ENCODE measurements around the gene LDB1. TPM values are rescaled to one million over a fixed set of nuclear protein-coding genes. Genes with fewer than 3 reads are reported as not detected.

Gene LDB1
- total RNA-seq, 1 donor from 2014 or later: 86.4 TPM

DNA sequence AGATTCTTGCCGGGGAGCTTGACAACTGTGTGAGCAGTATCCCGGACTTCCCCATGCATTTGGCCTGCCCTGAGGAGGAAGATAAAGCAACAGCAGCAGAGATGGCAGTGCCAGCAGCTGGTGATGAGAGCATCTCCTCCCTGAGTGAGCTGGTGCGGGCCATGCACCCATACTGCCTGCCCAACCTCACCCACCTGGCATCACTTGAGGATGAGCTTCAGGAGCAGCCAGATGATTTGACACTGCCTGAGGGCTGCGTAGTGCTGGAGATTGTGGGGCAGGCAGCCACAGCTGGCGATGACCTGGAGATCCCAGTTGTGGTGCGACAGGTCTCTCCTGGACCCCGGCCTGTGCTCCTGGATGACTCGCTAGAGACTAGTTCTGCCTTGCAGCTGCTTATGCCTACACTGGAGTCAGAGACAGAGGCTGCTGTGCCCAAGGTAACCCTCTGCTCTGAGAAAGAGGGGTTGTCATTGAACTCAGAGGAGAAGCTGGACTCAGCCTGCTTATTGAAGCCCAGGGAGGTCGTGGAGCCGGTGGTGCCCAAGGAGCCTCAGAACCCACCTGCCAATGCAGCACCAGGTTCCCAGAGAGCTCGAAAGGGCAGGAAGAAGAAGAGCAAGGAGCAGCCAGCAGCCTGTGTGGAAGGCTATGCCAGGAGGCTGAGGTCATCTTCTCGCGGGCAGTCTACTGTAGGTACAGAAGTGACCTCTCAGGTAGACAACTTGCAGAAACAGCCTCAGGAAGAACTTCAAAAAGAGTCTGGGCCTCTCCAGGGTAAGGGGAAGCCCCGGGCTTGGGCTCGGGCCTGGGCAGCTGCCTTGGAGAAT is 19.3 kb upstream of the LDB1 start:
- intact Hi-C loops (cut with micrococcal nuclease): loop anchor here (10.0 kb wide), 2 partner anchors 1225 to 1255 kb away; partner anchors contain the start of genes ATP5MK, PDCD11 and TAF5

GRCh38 chr10:102135956-102136526 is 15.9 kb upstream of the LDB1 start:
- intact Hi-C loops (cut with micrococcal nuclease): loop anchor here (10.0 kb wide), 2 partner anchors 1229 to 1259 kb away; partner anchors contain the start of genes ATP5MK, PDCD11 and TAF5

- intact Hi-C loops (cut with micrococcal nuclease): loop anchor here (5.0 to 10.0 kb wide), 3 partner anchors 783 to 1260 kb away; partner anchors contain the start of genes ATP5MK, CNNM2, PDCD11 and TAF5
Observed at GRCh38 chr10:102134416-102134815, 14.2 kb upstream of the LDB1 start.

DNA sequence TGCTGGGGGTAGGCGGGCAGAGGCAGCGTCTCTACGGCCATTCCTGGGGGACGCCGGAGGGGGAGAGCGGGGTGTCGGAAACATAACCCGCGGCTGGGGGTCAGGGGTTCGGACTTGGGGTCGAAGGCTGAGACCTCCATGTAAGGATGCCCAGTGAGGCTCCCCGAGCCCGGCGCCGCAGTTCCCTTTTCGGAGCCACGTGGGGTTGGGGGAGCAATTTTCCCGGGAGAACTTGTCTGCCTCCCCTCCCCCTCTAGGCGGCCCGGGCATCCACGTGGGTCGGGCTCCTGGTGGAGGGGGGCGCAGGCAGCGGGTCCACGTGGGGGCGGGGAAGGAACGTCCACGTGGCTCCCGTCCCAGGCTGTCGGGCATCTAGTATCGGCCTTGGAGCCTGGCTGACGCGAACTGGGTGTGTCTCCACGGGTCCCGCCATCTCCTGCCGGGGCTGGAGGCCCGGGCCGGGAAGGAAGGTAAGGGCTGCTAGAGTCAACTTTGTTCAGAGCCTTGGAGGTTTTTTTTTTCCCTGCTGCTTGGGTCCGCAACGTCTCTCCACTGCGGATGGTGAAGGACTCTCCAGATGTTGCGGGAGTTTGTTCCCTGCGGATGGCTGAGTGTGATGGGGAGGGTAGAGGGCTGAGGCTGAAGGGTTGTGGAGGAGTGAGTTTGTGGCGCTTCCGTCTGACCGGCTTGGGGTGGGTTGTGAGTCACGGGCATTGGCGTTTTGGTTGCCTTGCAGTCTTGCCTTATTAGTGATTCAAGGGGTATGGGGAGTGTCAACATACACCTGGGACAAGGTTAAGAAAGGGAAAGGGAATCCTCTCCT is 13.4 kb upstream of the LDB1 start:
- intact Hi-C loops (cut with micrococcal nuclease): loop anchor here (2.0 to 10.0 kb wide), 5 partner anchors 261 to 1261 kb away; partner anchors contain the start of genes ATP5MK, BORCS7, CNNM2 and NFKB2

DNA sequence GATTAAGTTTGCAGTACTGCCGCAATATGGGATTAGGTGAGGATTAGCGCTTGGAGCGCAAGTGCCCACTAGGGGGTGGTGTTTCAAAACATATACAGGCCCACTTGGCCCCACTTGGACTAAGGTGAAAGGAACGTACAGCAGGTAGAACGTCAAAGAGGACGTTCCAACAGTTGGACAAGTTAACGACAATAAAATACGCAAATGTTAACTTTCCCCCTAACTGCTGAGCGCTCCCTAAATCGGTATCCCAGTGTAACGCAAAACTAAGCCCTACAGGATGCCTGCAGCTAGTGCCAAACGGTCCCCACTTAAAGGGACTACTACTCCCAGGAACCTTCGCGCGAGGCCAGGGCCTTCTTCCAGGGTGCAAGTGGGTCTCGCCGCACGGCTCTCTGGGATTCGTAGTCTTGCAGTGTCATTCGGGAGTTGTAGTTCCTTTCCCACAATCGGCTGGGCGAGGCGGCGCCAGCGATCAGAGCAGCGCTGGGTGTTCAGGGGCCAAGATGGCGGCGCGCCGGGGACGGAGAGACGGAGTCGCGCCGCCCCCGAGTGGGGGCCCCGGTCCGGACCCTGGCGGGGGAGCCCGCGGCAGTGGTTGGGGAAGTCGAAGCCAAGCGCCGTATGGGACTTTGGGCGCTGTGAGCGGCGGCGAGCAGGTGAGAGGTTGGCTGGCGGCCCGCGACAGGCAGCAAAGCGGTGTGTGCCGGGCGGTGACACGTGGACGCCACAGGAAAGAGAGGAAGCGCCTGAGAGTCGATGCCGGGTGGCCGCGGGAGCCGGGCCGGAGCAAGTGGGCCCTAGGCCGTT is 12.6 kb upstream of the LDB1 start, which contains the start of gene PPRC1:
PPRC1 (plus strand) TSS at position 478 of the 810 bp plus-strand sequence; CDS start at position 507, 29 bp downstream.
- intact Hi-C loops (cut with micrococcal nuclease): loop anchor here (1.0 to 10.0 kb wide), 18 partner anchors 13 to 1262 kb away; partner anchors contain the start of genes ACTR1A, ARMH3, ATP5MK and BORCS7

- intact Hi-C loops (cut with micrococcal nuclease): loop anchor here (1.0 to 10.0 kb wide), 18 partner anchors 13 to 1263 kb away; partner anchors contain the start of genes ACTR1A, ARMH3, ATP5MK and BORCS7
Observed at GRCh38 chr10:102132193-102132562, 12.0 kb upstream of the LDB1 start.

GRCh38 chr10:102131286-102132170 is 11.4 kb upstream of the LDB1 start:
- intact Hi-C loops (cut with micrococcal nuclease): loop anchor here (1.0 to 10.0 kb wide), 18 partner anchors 12 to 1263 kb away; partner anchors contain the start of genes ACTR1A, ARMH3, ATP5MK and BORCS7

- intact Hi-C loops (cut with micrococcal nuclease): no loop called here
Observed at GRCh38 chr10:102123223-102123622, 3.1 kb upstream of the LDB1 start.

- intact Hi-C loops (cut with micrococcal nuclease): no loop called here
Observed at GRCh38 chr10:102122450-102122849, 2.3 kb upstream of the LDB1 start.

- intact Hi-C loops (cut with micrococcal nuclease): no loop called here
Observed at GRCh38 chr10:102121739-102122372, 1.7 kb upstream of the LDB1 start.

DNA sequence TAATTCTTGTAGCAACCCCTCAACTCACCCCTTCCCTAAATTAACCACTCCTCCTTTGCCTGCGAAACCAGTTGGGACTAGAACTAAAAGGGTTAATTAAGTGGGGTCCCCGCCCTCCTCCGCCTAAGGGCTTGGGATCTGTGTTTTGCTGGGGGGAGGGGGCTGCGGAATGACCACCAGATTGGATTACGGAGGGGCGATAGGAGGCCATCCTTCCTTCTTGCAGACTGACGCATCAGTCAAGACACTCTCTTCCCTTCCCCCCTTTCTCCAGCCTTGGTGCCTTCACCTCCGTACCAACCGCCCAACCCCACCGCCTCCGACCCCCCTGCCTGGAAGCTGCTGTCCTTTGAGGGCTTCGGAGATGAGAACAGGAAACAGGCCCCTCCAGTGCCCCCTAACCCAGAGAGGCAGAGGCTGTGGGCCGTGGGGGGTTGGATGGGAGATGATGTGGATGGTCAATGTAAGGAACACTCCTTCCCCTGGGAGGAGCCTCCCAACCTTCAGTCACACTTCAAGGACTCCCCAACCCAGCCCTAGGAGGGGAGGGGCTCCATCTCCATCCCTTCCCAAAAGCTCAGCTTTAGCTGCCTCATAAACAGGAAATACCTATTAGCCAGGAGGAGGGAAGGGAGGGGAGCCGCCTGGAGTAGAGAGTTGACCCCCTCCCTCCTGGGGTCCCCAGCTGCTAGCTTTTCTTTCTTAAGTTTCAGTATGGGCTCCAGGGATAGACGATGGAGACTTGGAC is 997 bp upstream of the LDB1 start:
- intact Hi-C loops (cut with micrococcal nuclease): loop anchor here (1.0 kb wide), 4 partner anchors 31 to 381 kb away; partner anchors contain the start of genes ACTR1A, ARMH3, NOLC1 and OGA

DNA sequence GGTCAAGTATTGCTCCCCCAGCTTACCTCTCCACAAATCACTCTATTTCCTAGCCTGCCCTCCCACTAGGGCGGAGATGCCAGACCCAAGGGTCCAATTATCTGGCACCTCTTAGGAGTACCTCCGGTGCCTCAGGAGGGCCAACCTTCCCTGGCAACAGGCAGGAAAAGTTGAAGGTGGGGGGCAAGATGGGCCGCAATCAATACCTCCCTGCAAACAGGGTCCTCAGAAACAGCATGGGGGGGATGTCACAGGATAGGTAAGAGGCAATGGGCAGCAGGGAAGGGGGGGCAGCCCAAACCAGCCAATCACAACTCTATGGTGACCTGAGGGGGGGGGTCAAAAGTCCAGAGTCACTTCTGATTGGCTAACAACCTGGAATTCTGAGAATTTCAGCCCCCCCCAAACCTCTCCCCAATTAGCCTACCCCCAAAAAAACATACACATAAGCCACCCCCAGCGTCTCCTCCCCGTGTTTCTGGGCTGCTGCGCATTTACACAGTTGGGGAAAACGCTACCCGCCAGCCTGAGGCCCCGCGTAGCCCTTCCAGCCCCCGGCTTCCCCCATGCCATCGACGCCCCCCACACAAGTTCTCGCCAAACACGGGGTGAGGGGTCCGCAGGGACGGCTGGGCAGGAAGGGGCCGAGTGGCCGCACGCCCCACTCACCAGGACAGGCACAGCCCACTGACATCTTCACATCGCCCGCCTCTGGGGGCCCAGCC is 589 bp downstream of the LDB1 start:
- intact Hi-C loops (cut with micrococcal nuclease): loop anchor here (1.0 to 5.0 kb wide), 6 partner anchors 13 to 463 kb away; partner anchors contain the start of genes ACTR1A, ARMH3, NOLC1 and OGA

- intact Hi-C loops (cut with micrococcal nuclease): loop anchor here (1.0 to 5.0 kb wide), 2 partner anchors 13 to 463 kb away; no protein-coding TSS in a partner anchor
Observed at GRCh38 chr10:102118867-102119266, 1.3 kb downstream of the LDB1 start.

DNA sequence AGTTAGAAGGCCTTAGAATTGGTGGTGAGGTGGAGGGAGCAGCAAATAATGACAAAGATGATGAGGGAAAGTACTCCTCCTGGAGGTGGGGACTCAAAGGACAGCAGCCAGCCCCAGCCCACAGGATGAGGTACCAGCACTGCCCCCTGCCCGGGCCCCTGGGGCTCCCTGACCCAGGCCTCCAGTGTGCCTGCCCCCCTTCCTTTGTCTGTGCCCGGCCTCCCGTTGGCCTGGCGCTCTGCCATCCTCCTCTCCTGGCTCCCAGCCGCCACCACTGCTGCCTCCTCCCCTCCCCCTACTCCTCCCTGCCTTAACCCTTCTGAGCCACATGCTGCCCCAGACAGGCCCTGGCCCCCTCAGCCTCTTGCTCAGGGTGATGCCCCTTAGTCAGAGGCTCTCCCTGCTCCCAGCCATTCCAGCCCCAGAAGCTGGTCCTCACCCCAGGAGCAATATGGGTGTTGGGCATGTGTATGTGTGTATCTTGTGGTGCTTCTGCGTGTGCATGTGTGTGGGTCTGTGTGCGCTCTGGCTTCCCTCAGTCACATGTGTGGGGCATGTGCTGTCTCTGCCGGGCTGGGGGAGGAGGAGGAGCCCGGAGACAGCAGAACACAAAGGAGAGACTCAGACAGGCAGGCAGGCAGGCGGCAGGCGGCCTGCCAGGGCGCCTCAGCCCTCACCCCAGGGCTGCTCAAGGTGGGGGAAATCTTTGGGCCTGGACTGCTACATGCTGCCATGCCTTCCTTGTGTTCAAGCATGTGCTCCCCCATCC is 2.6 kb downstream of the LDB1 start:
- intact Hi-C loops (cut with micrococcal nuclease): loop anchor here (5.0 kb wide), 1 partner anchor 465 kb away; no protein-coding TSS in a partner anchor

DNA sequence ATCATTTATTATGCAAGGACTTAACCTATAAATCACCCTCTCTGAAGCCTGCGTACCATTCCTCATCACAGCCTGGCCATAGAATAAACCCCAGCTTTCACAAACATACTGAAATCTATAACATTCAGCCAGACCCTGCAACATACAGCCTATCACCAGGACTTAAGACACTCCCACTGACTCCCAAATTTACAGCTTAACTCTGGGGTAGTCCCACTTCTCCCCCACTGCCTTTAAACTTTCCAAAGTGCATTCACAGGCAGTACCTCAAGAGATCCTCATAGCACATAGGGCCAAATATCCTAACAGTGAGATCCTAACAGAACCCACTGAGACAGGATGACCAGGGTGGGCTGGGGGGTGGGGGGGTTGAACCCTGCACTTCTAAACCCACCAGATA is 3.5 kb downstream of the LDB1 start:
- intact Hi-C loops (cut with micrococcal nuclease): loop anchor here (5.0 kb wide), 1 partner anchor 466 kb away; no protein-coding TSS in a partner anchor

DNA sequence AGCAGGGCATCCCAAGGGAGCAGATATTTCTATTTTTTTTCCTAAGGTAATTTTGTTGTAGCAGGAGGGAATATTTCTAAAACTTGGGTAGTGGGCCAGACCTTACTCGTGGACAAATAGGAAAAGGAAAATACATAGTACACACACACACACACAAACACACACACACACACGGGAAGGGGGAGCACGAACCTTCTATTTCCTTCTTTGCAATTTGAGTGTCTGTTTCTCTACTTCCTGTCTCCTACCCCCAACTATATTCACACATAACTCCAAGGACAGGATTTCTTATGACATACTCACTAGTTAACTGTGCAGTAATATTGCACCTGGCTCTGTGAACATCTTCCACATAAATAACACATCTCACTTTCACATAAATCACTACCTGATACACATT is 4.4 kb downstream of the LDB1 start:
- intact Hi-C loops (cut with micrococcal nuclease): loop anchor here (1.0 to 5.0 kb wide), 6 partner anchors 37 to 467 kb away; partner anchors contain the start of genes ARMH3, HPS6, NOLC1 and SUFU
